ENCODE data around the gene KCNG3.

Gene KCNG3

DNA sequence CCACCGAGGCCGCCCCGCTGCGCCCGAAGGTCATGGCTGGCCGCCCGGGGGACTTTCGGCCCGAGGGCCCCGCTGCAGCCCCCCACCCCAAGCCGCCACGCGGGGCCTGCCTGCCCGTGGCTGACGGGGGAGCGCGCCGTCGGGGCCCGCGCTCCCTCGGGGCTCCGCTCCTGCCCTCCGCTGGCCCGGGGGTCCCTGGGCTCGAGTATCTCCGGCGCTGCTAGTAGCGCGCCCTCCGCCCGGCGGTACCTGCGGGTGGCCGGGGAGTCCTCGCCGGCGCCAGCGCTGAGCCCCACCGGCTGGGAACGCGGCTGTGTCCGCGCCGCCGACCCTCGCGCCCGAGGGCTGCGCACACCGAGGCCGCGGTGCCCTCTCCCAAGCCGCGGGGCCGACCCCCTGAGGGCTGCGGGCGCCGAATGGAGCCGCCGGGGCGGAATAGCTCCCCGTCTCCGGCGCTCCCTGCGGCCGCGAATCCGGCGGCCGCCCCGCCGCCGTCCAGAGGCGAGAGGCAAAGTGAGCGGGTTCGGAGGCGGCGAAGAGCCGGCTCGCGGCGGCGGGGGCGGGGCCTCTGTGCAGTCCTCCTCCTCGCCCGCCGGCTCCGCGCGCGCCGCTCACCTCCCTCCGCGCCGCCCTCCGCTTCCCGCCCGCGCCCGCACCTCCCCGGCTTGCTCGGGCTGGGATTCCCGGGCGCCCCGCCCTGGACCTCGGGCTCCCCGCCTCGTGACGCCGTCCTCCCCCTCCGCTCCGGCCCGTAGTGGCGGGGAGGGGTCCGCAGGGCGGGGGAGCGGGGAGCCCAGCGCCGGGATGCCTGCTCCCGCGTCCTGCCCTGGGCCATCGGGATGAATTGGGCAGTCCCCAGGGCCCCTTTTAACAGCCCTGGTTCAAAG lies at the start of gene KCNG3:
TSS of gene KCNG3 (minus strand) at position 515 of the 887 bp plus-strand sequence. CDS start at position 34, 481 bp downstream.
- DNase-seq (ENCODE audit: insufficient read length, low spot score): peak; percentile 70
- peak; percentile 9 for FAIRE-seq

DNA sequence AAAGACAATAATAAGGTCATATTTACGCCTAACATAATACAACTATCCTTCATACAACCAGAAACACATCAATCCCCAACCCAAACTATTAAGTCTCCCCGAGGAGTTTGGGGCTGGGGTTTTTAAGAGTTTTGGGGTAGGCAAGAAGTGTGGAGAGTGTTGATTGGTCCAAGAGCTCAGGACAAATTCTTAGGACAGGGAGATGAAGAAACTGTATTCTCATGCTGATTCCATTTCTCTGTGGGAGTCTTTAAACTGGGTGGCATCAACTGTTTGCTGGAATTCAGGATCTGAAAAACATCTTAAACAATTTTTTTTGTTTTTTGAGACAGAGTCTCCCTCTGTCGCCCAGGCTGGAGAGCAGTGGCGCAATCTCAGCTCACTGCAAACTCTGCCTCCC lies 49.1 kb upstream of the KCNG3 start:
- DNase-seq (ENCODE audit: insufficient read length, low spot score) (no peak), FAIRE-seq (no peak)

DNA sequence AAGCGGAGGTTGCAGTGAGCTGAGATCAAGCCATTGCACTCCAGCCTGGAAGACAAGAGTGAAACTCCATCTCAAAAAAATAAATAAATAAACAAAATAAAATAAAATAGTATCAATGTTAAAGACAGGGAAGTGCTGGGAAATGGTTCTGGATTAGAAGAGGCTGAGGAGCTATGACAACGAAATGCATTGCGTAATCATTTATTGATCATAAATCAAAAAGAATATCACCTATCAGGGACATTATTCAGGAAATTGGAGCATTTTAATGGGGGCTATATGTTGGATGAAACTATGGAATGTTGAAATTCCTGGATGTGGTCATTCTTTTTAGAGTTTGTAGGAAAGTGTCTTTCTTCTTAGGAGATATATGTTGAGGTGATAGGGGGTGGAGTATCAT lies 43.7 kb upstream of the KCNG3 start:
- FAIRE-seq (no peak), DNase-seq (ENCODE audit: insufficient read length, low spot score) (no peak)

DNA sequence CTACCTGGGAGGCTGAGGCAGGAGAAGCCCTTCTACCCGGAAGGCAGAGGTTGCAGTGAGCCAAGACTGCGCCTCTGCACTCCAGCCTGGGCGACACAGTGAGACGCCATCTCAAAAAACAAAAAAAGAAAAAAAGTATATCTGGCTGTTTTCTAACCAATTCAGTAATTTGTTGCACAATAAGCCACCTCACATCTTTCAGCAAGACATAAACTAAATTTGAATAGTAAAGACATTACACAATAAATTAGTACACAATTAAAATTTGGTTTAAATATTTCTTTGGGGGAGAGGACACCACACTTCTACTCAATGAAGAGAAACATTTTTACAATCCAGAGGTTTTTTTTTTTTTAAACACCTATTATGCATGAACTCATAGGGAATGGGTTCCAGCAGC lies 38.6 kb upstream of the KCNG3 start:
- no peak for DNase-seq (ENCODE audit: insufficient read length, low spot score)
- FAIRE-seq: no peak

DNA sequence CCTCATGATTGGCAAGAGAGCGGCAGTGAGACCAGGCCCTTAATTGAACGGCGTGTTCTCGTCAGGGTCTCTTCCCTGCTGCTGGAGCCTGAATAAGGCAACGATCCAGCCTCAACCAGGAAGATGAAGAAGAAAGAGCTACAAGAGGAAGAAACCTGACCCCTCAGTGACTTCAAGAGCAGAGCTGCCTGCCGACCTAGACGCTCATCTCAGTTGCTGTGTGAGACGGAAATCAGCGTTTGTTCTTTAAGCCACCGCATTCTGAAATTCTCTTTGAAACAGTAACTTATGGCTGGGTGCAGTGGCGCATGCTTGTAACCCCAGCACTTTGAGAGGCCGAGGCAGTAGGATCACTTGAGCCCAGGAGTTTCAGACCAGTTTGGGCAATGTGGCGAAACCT lies 29.6 kb upstream of the KCNG3 start:
- no peak for DNase-seq (ENCODE audit: insufficient read length, low spot score)
- no peak for FAIRE-seq

DNA sequence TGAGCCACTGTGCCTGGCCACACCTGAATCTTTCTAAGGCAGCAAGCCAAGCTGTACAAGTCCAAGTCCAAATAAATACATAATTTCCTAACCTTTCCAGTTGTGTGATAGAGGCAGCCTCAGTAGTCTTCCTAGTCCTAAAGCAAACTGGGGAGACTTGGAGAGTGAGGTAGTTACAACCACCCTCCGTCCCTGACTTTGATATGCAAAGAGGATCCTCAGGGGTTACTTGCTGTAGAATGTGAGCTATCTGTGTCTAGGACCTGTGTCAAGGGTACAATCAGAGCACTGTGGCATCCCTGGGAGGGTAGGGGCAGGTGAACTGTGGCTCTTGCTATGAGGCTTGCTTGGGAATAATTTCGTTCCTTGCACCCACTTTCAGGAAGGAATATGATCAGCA lies 28.3 kb upstream of the KCNG3 start:
- FAIRE-seq (no peak), DNase-seq (ENCODE audit: insufficient read length, low spot score) (no peak)

- FAIRE-seq (no peak), DNase-seq (ENCODE audit: insufficient read length, low spot score) (no peak)
Measured at GRCh38 chr2:42519624-42520023, 25.8 kb upstream of the KCNG3 start.

GRCh38 chr2:42516418-42516901 lies 22.7 kb upstream of the KCNG3 start:
- FAIRE-seq (no peak), DNase-seq (ENCODE audit: insufficient read length, low spot score) (no peak)

DNA sequence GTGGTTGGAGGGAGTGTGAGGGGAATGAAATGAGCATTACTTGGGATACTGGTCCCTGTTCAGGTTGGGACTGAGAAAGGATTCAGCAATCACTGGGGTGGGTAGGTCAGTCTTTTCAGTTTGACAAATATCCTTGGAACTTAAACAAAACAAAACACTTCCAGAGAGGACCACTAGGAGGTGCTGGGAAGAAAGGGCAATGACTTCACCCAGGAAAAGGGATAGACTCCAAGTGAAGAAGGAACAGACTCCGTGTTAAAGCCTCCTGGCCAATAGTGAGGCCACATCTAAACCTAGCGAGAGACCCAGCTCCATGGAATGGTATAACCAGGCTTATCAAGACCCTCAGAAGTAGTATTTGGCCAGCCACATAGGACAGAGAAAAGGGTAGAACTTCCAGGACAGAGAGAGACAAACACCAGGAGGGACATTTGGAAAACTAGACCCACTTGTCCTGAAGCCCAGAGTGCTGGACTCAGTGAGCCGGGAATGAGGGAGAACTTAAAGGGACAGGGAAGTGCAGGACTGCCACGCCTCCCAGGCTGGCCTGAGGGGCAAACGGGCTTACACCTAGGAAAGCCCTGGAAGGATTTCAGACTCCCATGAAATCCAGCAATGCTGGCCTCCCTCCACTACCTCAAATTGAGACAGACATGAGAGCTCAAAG lies 19.6 kb upstream of the KCNG3 start:
- FAIRE-seq: no peak
- DNase-seq (ENCODE audit: insufficient read length, low spot score): peak; percentile 68

- peak; percentile 57 for DNase-seq (ENCODE audit: insufficient read length, low spot score)
- FAIRE-seq: peak; percentile 20
Measured at GRCh38 chr2:42510608-42511243, 16.9 kb upstream of the KCNG3 start.

DNA sequence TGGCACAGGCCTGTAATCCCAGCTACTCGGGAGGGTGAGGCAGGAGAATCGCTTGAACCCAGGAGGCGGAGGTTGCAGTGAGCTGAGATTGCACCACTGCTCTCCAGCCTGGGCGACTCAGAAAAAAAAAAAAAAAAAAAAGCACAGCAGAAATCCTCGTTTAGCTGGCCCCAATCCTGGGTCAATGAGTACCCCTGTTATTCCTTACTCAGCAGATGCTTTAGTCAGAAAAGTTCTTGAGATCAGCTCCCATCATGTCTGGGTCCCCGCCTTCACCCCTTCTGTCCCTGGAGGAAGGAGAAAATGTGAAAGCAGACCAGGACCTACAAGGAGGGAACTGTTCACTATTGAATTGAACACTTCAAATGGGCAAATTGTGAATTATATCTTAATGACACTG lies 16.4 kb upstream of the KCNG3 start:
- DNase-seq (ENCODE audit: insufficient read length, low spot score): no peak
- no peak for FAIRE-seq

DNA sequence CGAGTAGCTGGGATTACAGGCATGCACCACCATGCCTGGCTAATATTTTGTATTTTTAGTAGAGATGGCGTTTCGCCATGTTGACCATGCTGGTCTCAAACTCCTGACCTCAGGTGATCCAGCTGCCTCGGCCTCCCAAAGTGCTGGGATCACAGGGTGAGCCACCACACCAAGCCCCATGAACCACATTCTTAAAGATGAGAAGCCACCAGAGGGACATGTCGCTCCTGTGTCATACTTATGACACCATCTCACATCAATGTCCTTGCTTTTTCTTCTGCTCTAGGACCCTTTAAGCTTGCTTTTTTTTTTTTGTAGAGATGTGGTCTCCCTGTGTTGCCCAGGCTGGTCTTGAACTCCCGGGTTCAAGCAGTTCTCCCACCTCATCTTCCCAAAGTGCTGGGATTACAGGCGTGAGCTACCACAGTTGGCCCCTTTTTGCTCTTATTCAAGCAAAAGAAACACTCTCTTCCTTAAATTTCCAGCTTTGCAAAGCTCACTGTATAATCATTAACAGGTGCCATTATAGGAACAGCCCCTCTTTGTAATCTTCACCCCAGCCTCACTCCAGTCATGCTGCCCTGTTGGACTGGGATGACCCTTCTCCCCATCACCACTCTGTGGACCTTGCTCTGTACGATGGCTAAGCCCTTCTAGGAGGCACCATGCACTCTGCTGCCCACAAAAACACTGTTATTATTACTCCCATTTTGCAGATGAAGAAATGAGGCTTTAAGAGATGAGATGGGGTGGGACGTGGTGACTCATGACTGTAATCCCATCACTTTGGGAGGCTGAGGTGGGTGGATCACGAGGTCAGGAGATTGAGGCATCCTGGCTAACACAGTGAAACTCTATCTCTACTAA lies 10.8 kb upstream of the KCNG3 start:
- no peak for DNase-seq (ENCODE audit: insufficient read length, low spot score)

DNA sequence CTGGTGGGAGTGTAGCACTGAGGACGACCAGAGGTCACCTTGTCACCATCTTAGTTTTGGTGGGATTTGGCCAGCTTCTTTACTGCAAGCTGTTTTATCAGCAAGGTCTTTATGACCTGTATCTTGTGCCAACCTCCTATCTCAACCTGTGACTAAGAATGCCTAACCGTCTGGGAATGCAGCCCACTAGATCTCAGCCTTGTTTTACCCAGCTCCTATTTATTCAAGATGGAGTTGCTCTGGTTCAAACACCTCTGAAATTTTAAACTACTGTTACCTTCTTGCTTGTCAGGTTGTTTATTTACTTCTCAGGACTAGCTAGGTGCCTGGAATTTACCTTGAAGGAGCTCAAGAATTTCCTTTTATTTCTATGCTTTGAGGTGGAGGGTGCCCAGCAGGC lies 9.5 kb upstream of the KCNG3 start:
- DNase-seq (ENCODE audit: insufficient read length, low spot score) (no peak), FAIRE-seq (no peak)

More for the DNA sequence above, 10.8 kb upstream of the KCNG3 start:
- FAIRE-seq: no peak

GRCh38 chr2:42498497-42498896 lies 4.7 kb upstream of the KCNG3 start:
- FAIRE-seq: peak; percentile 72
- DNase-seq (ENCODE audit: insufficient read length, low spot score): no peak

GRCh38 chr2:42495611-42496010 lies 1.8 kb upstream of the KCNG3 start:
- DNase-seq (ENCODE audit: insufficient read length, low spot score): no peak
- no peak for FAIRE-seq

DNA sequence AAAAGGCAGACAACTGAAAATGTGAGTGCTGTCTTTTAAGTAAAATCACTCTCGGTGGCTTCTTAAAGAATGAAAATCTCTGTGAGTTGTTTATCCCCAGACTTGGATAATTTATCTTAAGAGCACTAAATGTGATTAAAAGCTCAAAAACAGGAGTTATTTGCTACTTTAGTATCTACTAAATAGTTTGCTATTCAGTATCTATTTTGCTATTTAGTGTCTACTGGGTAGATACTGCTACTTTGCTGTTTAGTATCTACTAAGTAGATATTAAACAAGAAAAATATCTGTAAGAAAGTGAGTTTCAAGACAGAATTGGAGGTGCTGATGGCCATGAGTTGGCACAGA lies 1.4 kb upstream of the KCNG3 start:
- FAIRE-seq (no peak), DNase-seq (ENCODE audit: insufficient read length, low spot score) (no peak)

DNA sequence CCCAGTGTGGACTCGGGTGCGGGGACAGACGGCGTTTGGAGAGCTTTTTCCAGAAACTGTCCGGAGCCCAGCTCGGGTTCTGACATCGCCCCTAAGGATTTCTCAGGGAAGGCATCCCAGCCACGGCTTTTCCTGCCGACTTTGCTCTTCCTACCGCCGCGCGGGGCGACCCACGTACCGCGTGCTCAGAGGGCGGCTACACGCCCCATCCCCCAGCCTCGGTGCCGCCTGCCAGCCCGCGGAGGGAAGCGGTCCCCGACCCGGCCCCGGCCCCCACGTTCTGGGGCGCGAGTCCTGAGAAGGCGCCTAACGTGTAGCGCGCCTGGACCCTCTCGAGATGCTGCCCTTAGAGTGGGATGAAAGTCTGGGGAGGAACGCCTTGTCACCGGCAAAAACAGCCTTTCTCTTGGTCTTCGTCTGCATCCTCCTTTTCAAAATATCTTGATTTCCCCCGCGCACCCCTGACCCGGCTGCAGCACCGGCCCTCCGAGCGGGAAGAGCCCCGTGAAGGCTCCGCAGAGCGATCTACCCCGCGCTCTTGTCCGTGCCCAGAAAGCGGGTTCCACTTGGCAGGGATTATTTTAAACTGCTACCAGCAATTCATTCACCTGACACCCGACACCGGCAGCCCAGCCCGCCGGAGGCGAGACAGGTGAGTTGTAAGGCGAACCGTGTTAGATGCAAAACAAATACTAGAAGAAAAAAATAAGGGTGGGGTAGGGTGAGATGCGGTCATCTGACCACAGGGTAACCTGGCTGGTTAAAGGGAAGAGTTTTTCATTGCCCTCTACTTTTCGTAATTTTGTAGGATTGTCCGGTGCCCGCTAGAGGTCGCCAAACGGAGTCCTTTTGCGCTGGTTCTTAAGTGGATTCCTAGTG lies 812 bp upstream of the KCNG3 start:
- FAIRE-seq (no peak), DNase-seq (ENCODE audit: insufficient read length, low spot score) (peak; percentile 84)

DNA sequence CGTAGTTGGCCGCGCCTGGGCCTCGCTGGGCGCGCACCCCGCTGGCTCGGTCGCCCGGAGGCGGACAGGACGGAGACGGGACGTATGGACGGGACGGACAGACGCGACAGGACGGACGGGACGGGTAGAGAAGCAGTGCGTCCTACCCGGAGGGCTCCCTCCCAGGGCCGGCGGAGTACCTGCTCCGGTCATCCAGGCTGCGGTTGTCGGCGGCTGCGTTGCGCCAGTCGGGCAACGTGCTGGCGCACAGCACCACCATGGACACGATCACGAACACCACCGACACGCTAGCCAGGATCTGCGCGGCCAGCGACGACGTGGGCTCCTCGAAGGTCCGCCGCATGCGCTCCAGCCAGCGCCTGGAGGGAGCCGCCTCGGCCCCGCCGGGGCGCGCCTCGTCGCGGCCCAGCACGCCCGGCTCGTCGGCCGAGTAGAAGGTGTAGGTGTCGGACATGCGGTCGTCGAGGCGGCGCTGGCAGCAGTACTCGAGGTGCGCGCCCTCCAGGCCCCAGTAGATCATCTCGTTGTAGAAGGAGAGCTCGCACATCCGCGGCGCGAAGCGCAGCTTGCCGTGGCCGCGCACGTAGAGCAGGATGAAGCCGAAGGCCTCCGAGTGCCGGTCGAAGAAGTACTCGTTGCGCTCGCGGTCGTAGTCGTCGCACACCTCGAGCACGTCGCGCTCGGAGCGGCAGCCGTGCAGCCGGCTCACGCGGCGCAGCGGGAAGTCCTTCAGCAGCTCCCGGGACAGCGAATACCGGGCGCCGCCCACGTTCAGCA lies 903 bp downstream of the KCNG3 start:
- DNase-seq (ENCODE audit: insufficient read length, low spot score) (no peak), FAIRE-seq (peak; percentile 76)

DNA sequence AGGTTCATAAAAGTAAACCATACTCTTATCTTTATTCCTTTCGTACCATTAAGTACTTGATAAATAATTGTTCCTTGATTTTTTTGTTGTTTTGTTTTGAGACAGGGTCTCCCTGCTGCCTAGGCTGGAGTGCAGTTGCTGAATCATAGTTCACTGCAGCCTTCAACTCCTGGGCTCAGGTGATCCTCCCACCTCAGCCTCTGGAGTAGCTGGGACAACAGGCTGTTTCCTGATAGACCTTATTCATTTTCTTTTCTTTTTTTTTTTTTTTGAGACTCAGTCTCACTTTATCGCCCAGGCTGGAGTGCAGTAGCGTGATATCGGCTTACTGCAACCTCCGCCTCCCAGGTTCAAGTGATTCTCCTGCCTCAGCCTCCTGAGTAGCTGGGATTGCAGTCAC lies 5.5 kb downstream of the KCNG3 start:
- FAIRE-seq (no peak), DNase-seq (ENCODE audit: insufficient read length, low spot score) (no peak)

Data from HTR-8/SVneo (cell line).